Measurements from ENCODE around the gene DACH1. TPM values are rescaled to one million over a fixed set of nuclear protein-coding genes. Genes with fewer than 3 reads are reported as not detected.

Gene DACH1
- total and polyA plus RNA-seq, 11 donors = 1.2 to 3.8 (median 2.1) TPM

GRCh38 chr13:71871844-71872243, 4.8 kb upstream of the DACH1 start:
- WGBS, 4 donors = 83 to 92% (median 89%) methylated on average over 1 of the region's 1 CpG

GRCh38 chr13:71871176-71871754, 4.3 kb upstream of the DACH1 start:
- ATAC-seq (no peak), DNase-seq (no peak)
- intact Hi-C loops (cut with DNase I) = loop anchor here in 3 of 10 donors (5.0 to 10.0 kb wide), 5 partner anchors 376 to 906 kb away; no protein-coding TSS in a partner anchor
- H3K4me3 ChIP-seq = no peak overlapping the region
- 79 to 84% (median 80%) methylated on average over 3 of the region's 3 CpGs for WGBS, 4 donors
- peaks cover 0 to 13% (median 0%) of the 10 kb centered on the region in 9 donors for H3K27me3 ChIP-seq
- peaks cover 0 to 7% (median 0%) of the 10 kb centered on the region in 12 donors for H3K4me1 ChIP-seq
- no peaks in the 10 kb centered on the region for H3K9me3 ChIP-seq
- no peak overlapping the region for H3K27ac ChIP-seq
- TF ChIP-seq CTCF (IDR thresholded peaks at IDR 0.05) (no peak), POLR2A (IDR thresholded peaks at IDR 0.05) (no peak)
- H3K36me3 ChIP-seq = no peaks in the 10 kb centered on the region

More at GRCh38 chr13:71871844-71872243, 4.8 kb upstream of the DACH1 start:
- Histone ChIP-seq H3K27me3 (peaks cover 0 to 13% (median 0%) of the 10 kb centered on the region in 9 donors), H3K4me3 (no peak overlapping the region), H3K4me1 (peaks cover 0 to 7% (median 0%) of the 10 kb centered on the region in 12 donors), H3K27ac (no peak overlapping the region), H3K9me3 (no peaks in the 10 kb centered on the region), H3K36me3 (no peaks in the 10 kb centered on the region)
- TF ChIP-seq POLR2A (IDR thresholded peaks at IDR 0.05) (no peak), CTCF (IDR thresholded peaks at IDR 0.05) (no peak)
- ATAC-seq = no peak
- intact Hi-C loops (cut with DNase I) = loop anchor here in 3 of 10 donors (5.0 to 10.0 kb wide), 5 partner anchors 377 to 907 kb away; no protein-coding TSS in a partner anchor
- DNase-seq = no peak

GRCh38 chr13:71870100-71870499, 3.1 kb upstream of the DACH1 start:
- ATAC-seq = no peak
- no peak overlapping the region for H3K4me3 ChIP-seq
- no peaks in the 10 kb centered on the region for H3K9me3 ChIP-seq
- 43 to 50% (median 47%) methylated on average over 8 of the region's 8 CpGs for WGBS, 4 donors
- intact Hi-C loops (cut with DNase I) = loop anchor here in 3 of 10 donors (5.0 to 10.0 kb wide), 5 partner anchors 375 to 905 kb away; no protein-coding TSS in a partner anchor
- H3K27ac ChIP-seq = no peak overlapping the region
- no peak for DNase-seq
- no peaks in the 10 kb centered on the region for H3K36me3 ChIP-seq
- peaks cover 0 to 20% (median 6%) of the 10 kb centered on the region in 9 donors for H3K27me3 ChIP-seq
- H3K4me1 ChIP-seq = peaks cover 0 to 11% (median 1%) of the 10 kb centered on the region in 12 donors
- TF ChIP-seq POLR2A (IDR thresholded peaks at IDR 0.05) = no peak
- no peak for TF ChIP-seq CTCF (IDR thresholded peaks at IDR 0.05)

- H3K4me1 ChIP-seq = peaks cover 0 to 19% (median 5%) of the 10 kb centered on the region in 12 donors
- TF ChIP-seq POLR2A (IDR thresholded peaks at IDR 0.05) (no peak), CTCF (IDR thresholded peaks at IDR 0.05) (no peak)
- no peak overlapping the region for H3K27ac ChIP-seq
- no peaks in the 10 kb centered on the region for H3K9me3 ChIP-seq
- DNase-seq = no peak
- 95 to 99% (median 97%) methylated on average over 5 of the region's 5 CpGs for WGBS, 4 donors
- intact Hi-C loops (cut with DNase I) = loop anchor here in 6 of 10 donors (5.0 to 10.0 kb wide), 10 partner anchors 74 to 624 kb away; no protein-coding TSS in a partner anchor
- no peak for ATAC-seq
- no peaks in the 10 kb centered on the region for H3K36me3 ChIP-seq
- H3K4me3 ChIP-seq = no peak overlapping the region
- peaks cover 0 to 26% (median 8%) of the 10 kb centered on the region in 9 donors for H3K27me3 ChIP-seq
Measured at GRCh38 chr13:71869274-71869673, 2.3 kb upstream of the DACH1 start.
